Stimulated activated CD8-positive, alpha-beta memory T cell treated with anti-CD3 and anti-CD28 coated beads, Interleukin-15, amount 100 ng/mL, for 4 hours (primary cell): ENCODE data around the gene DGKB.

Experiments used
- DNase-seq, 2 donors: peaks; one replicate each; pipeline ENCODE4 v3.0.0-alpha.2; 2020; ENCODE audit warnings: low read depth in 2 of 2

The DGKB gene

DNA sequence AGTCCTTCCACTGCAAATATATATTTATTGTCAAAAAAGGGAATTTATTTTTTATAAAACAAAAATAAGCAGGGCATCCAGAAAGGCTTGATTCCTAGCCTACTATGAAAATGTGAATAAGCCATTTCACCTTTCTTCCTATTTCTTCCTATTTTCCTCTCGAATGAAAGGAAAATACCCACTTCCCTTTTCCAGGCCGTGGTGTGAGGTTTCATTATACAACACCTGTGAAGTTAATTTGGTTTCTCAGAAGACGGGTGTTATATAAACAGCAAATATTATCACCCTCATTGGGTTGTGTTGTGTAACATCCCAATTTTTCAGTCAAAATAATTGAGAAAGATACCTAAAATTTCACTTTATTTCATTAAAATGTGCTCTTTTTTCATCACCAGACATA, 214.3 kb downstream of the DGKB start:
- no peak for DNase-seq

DNA sequence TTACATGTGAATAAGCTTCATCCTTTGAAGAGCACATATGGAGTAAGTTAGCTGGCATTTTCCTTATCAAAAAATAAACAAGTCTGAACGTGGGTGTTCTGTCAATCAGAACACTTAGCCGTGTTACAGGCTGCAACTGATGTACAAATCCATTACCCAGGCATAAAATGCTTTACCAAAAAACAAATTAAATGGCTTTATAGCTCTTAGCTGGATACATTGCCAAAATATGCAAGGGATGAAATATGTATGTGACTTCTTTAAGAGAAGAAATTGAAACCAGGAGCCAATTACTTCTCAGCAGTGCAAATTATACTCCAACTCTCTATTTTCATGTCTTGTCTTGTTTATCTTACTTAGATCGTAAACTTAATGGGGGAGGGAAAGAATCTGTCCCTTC, 214.8 kb downstream of the DGKB start:
- no peak for DNase-seq

DNA sequence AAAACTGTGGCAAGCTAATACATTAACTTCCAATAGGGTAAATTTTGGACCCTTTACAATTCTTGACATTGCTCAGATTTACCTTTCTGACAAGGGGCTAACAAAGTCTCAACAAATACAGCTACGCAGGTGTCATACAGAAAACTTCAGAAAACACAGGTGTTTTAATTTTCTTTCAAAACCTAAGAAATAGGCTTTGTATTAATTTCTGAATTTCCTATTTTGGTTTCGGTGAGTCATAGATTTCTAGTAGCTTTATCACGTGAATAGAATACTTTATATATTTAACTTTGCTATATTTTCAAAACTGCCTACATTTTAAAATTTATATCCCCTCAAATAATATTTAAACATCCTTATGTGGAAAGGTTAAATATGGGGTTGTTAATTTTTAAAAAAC, 215.3 kb downstream of the DGKB start:
- DNase-seq, result no peak

DNA sequence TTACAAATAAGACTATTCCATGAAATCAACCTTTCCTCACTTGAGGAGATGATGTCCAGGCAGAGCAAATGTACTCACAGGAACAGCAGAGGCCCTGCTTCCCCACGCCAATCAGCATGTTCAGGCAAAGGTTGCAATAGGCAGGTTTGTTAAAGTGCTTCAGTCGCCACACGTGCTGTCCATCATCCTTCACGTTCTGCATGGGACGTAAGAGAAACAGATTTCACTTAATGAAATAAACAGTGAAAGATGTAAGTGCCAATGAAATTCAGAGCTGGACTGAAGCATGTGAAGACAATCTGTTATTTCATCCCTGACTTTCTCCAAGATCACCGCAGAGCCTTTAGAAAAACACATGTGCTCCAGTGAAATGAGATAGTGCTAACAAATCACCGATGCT, 217.4 kb downstream of the DGKB start:
- DNase-seq, result no peak

DNA sequence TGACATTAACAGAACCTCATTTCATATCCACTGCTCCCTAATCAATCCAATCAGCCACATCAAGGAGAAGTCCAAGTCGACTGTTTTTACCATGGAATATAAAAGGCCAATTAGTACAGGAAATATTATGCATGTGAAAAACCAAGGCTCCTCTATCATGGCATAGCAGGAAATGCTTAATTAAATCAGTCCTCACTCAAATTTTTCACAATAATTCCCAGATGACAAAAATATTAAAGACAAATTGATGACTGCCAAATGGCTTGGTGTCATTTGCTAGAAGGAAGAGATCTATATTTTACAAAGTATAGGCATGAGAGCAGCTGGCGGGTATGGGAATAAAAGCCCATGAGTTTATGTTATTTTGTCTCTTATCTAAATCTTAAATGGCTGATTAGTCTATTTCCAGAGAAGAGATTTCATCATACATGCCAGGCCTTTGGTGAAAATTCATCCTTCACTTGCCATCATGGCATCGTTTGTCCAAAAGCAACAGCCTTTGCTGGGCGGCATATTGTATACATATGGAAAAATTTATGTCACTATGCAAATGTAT, 219.6 kb downstream of the DGKB start:
- DNase-seq, result no peak

DNA sequence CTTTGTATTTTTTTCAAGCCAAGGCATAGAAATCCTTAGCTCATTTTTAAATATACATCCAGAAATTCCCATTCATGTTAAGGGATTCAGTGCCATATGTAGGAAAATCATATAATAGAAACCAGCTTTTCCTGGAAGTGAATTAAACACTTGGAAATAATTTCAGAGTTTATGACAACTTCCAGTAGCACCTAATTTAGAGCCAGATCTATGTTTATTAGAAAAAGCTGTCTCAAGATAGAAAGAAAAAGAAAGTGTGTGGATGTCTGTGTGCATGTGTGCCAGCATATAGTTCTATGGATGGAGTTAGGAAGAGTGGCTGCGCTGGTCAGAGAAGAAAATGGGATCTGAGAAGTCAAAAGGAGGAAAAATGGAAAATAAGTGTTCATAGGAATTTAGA, 225.7 kb downstream of the DGKB start:
- no peak for DNase-seq

DNA sequence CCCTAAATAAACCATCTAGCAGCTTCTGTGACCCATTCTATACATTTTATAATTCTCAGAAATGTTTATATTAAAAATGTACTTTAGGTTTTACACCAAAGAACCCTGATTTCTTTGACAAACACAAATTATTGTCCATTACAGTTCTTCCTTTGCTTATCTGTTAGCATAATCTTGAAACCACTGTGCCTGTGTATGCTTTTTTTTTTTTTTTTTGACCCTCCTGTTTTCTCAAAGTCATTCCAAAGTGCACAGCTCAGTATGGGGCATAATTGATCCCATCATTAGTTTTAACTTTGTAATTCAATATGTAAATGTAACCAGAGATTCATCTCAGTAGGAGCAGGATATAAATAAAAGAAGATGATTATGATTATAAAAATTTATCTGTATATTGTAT, 229.3 kb downstream of the DGKB start:
- no peak for DNase-seq

DNA sequence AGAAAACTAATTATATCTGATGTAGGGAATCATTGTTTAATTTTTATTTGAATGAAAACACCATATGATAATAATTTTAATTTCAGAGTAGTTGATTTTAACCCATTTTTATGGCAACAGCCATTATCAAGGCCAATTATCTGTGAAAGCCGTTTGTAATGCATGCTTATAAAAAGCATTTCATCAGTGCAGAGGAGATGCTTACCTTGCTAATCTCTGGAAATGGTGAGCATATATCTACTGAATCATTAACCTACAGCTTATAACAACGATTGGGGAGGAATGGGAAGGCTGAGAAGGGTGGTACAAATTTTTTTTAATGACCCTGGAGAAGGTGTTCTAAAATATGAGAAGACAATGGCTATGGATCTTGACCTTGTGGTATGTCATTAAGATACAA, 235.6 kb downstream of the DGKB start:
- no peak for DNase-seq

DNA sequence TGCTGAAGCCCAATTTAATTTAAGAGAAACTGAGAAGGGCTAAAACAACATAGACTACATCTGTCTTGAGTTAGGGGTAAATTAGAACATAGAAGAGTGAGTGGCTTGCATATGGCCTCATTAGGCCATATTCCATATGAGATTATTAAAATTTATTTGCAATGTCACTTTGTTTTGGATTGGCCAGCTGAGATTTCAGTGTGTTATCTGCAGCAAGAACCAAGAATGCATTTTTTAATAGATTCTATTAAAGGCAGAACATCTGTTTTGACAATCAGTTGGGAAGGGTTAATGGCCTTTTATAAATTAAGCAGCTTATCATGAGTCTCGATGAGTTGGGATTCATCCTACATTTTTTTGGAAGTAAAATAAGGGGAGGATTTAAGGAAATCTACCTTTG, 236.2 kb downstream of the DGKB start:
- DNase-seq, result no peak

DNA sequence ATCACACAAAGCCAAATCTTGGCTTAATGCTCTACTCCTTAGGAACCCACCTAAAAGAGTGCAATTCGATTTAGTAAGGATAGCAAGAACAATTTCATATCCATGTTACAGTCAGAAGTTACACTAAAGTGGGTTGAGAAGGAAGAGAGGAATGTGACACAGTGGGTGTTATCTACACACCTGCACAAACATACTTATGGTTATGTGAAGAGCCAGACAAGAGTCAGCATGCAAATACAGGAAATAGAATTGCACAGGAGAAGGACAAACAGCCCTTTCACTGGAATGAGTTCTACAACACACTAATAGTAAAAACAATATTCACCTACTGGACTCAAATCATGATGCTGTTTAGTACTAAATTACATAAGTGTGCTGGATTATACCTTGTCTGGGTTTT, 262.8 kb downstream of the DGKB start:
- no peak for DNase-seq

DNA sequence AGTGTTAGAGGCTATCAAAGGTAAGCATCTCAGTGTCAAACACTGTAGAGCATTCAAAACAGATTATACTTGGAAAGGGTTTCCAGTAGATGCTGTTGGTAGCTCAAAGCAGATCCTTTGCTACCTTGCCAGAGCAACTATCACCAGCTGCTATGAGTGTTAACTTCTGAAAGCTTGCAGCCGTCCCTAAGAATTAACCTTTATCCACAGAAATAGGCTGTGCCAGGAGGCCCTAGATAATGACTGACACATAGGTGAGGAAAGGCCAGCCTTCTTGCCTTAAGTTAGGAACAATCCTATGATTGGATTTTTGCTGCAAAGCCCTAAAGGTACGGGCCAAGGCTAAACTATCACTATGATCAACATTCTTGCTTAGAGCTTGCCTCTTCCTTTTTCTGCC, 263.2 kb downstream of the DGKB start:
- no peak for DNase-seq

DNA sequence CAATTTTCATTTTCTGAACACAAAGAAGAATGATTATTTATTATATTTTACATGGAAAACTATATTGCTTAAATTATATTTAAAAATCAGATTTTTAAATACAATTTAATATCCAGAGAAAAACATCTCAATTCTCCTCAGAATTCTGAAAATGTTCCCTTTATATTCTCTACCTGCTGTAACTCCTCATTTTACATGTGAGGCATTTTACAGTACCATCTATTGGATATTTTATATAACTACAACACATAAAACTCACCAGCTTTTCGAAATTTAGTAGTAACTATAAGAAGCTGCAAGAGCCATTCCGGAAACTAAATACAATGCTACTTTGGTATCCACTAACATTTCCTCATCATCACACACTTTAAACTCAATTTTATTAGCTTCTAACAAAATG, 264.6 kb downstream of the DGKB start:
- no peak for DNase-seq

DNA sequence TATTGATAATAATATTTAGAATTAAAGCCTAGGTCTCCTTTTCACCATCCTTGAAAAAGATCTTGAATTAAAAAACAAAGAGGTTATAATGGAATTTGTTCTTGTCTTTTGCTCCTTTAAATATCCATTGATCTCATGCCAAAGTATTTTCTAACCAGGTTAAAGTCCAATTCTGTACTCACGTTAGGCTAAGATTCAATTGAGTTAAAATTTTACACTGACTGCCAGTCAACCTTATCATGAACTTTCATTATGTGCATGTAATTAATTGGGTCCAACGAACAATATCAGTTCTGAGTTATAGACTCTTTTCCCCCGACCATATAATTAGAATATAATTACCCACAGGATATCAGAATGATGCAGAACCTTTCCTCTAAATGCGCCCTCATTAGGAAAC, 266.6 kb downstream of the DGKB start:
- DNase-seq, result no peak

DNA sequence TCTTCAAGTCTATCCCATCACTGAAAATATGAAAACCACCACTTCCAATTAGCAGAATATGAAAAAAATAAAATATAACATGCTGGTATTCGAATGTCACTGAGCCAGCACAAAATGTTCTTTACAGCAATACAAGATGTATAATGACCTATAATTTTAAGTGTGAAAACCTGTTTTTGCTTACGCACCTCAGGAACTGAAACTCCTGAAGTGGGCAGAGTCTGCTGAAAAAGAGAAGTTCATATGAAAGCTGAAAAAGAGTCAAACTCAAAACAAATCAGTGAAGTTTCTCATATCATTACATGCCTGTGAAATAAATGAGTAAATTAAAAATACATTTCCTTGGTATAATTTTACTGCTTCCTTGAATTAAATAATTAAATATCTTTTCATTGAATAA, 272.5 kb downstream of the DGKB start:
- no peak for DNase-seq

DNA sequence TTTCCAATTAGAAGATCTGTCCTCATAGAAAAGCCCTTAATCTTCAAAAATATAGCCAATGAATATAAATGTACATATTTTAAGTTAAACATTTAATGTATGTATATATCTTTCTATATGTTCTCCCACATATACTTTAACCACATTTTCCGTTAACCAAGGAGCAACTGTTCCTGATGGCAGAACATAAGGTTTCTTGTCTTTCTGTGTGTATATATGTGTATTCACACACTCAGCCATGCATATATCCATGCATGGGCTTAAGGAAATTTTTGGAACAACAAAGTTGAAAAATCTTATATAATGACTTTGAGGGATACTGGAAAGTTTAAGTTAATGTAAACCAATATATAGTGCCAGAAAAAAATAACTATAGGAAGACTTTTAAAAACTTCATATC, 274.0 kb downstream of the DGKB start:
- no peak for DNase-seq

DNA sequence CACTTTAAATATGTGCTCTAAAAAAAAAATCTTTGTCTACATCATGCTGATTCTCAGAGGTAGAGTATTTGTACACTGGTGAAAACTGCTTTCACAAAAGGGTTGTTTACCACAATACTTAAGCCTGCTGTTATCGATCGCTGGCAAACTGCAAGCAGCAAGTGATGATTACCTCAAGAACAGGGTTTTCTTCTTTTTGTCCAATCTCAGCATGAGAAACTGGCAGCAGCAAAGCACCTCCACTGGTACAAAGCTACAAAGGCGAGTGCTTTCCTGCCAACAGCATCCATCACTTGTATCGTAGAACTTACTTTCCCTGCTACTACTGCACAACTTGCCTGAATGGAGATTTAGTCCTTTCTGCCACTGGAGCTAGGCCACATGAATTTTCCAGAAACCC, 276.5 kb downstream of the DGKB start:
- no peak for DNase-seq

DNA sequence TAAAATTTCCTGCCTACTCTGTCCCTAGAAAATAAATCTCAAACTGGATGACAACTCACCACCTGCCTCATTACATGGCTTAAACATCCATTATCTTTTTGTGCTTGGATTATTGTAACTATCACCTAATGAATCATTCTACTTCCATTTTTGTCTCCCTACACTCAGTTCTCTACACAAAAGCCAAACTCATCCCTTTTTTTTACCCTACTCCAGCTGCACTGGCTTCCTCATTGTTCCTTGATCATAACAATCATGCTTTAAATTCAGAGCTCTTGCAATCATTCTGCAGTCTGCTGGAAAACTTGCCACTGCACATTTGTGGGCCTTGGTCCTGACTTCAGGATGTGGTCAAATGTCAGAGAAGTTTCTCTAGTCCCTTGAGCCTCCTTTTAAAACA, 280.0 kb downstream of the DGKB start:
- no peak for DNase-seq

DNA sequence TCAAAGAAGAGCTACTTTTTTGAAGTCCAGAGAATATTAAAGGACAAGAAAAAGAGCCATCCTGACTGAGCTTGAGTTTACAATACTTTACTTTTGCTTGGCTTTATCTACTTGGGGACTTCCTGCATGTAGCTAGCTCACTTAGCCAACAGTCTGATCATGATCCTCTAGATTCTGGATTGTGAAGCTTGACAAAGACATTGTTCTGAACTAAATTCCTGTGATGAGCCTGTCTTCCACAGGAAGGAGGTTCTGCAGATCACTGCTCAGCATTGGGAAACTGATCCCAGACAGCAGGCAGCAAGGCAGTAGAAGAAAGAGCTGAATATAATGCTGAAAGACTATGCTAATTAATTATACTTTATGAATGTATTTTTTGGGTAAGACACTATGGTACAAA, 296.4 kb downstream of the DGKB start:
- DNase-seq, result no peak

DNA sequence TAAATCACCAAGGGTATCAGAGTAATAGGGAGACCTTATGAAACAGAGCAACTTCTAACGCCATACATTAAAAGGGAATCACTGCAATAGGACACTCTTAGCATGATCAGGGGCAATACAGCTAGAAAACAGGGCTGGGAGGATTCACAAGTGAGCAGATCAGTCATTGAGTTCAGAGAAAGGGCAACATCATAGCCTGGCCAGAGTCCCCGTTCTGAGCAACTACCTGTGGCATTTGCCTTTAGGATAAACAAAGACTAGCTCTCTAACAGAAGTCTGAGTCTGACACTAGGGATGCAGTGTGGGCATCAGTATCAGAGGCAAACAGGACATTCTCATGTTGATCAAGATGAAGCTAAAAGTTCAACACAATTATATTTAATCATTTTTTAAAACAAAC, 297.9 kb downstream of the DGKB start:
- DNase-seq, result no peak

DNA sequence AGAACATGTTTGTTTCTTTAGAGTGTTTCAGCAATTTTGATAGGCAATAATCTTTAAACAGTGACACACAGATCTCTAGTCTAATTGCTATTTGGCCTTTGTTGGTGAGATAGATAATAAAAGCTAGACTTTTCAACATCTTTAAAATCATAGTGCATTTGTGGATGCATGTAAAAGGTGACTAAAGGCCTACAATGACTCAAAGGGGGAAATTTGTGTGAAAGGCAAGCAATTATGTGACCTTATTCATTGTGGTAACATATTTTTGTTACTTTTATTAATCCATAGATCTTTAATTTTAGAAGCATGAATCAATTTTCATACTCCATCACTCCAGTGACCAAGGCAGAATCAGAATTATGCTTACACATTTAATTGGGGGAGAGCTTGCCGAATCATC, 299.7 kb downstream of the DGKB start:
- DNase-seq, result no peak

DNA sequence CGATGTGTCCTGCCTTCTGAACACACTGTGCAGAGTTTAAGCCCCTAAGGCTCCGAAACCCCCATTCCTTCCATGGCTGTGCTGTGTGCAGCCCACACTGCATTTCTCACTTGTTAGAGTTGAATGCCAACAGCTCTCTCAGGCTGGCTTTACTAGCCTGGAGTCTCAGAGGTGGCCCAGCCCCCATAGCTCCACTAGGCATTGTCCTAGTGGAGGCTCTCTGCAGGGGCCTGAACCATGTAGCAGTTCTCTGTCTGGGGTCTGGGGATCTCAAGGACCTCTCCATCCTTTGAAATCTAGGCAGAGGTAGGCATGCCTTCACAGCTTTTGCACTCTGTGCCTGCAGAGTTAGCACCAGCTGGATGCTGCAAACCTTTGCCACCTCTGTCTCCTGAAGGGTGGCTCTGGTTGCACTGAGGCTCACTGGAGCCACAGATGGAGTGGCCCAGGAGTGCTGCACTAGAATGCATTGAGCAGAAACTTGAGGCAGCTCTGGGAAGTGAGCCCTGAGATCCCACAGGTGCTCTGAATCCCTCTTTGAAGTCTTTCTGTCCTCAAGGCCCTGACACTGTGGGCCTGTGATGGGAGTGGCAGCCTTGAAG, 301.7 kb downstream of the DGKB start:
- DNase-seq, result no peak

DNA sequence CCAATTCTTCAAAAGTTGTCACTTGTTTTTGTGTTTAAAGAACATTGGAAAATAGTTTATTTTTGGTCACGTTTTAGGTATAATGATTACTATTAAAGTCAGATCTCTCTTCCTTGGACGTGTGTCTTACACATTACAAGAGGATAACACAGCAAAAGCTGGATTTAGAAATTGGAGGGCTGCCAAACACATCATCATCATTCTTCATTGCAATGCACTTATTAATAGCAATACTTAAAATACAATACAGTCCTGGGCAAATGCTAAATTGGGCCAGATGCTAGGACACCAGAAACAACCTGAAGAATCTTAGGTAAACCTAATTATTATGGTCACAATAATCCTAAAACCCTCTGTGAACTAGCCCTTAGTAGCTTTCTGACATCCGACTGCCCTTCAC, 303.6 kb downstream of the DGKB start:
- DNase-seq, result no peak

DNA sequence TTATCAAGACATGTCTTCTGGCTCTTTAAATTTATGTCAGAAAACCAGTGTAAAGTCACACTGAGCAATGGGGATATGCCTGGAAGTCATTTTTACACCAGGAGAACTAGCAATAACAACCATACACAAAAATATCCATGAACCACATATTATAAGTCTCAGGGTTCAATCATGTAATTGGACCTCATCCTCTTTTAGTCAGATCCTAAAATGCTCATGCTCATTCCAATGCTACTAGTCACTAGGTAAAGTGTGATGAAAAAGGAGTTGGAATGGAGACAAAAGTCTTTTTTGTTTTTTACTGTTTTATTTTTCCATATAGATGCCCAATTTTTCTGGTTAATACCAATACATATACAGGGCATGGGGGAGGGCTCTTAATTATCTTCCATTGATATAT, 306.1 kb downstream of the DGKB start:
- DNase-seq, result no peak

DNA sequence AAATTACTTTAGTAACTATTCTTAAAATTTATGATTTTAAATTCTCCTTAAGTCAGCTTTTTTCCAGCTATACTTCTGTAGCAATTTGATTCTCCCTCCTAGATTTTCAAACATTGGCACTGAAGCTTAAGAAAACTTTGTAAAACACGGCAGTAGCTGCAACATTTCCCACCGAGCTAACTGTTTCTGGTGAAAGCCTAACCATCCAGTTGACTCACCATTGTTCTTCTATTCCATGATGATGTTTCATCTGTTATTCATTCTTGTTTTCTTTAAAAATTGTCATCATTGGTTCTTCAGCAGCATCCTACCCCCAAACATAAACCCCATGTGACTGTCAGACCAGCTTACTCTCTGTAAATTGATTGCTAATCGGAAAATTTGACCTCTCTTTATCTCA, 312.3 kb downstream of the DGKB start:
- DNase-seq, result no peak

DNA sequence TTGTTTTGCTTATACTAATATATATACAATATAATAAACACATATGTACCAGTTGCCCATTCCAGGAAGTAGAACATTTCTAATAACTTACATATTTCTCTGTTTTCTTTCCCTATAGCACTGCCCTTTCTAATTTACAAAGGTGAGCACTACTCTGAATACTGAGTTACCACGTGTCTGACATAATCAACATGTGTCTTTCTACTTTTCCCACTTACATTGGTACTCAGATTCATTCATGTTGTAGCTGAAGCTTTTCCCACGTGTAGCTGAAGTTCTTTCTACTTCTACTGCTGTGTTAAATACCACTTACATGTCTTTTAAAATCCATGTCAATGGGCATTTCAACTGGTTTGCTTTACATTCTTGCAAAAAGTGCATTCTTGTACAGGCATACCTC, 317.3 kb downstream of the DGKB start:
- DNase-seq, result no peak
